ENCODE measurements around the gene ACBD6.

Gene ACBD6

GRCh38 chr1:180382326-180383115 lies 119.9 kb downstream of the ACBD6 start:
- no peak overlapping the region for H3K4me3 ChIP-seq (ENCODE audit: low read depth, low read length)
- no peak for TF ChIP-seq CTCF (IDR thresholded peaks at IDR 0.05; ENCODE audit: low read depth, low read length)

GRCh38 chr1:180381184-180381580 lies 121.2 kb downstream of the ACBD6 start:
- H3K4me3 ChIP-seq (ENCODE audit: low read depth, low read length): no peak overlapping the region
- TF ChIP-seq CTCF (IDR thresholded peaks at IDR 0.05; ENCODE audit: low read depth, low read length): no peak

- no peak overlapping the region for H3K4me3 ChIP-seq (ENCODE audit: low read depth, low read length)
- TF ChIP-seq CTCF (IDR thresholded peaks at IDR 0.05; ENCODE audit: low read depth, low read length): no peak
These were observed 121.9 kb downstream of the ACBD6 start for GRCh38 chr1:180380259-180381183.

GRCh38 chr1:180376800-180377199 lies 125.6 kb downstream of the ACBD6 start:
- no peak for TF ChIP-seq CTCF (IDR thresholded peaks at IDR 0.05; ENCODE audit: low read depth, low read length)
- H3K4me3 ChIP-seq (ENCODE audit: low read depth, low read length): no peak overlapping the region

- H3K4me3 ChIP-seq (ENCODE audit: low read depth, low read length): no peak overlapping the region
- TF ChIP-seq CTCF (IDR thresholded peaks at IDR 0.05; ENCODE audit: low read depth, low read length): no peak
These were observed 126.1 kb downstream of the ACBD6 start for GRCh38 chr1:180376253-180376652.

- TF ChIP-seq CTCF (IDR thresholded peaks at IDR 0.05; ENCODE audit: low read depth, low read length): no peak
- H3K4me3 ChIP-seq (ENCODE audit: low read depth, low read length): no peak overlapping the region
These were observed 129.6 kb downstream of the ACBD6 start for GRCh38 chr1:180372728-180373127.

- no peak for TF ChIP-seq CTCF (IDR thresholded peaks at IDR 0.05; ENCODE audit: low read depth, low read length)
- no peak overlapping the region for H3K4me3 ChIP-seq (ENCODE audit: low read depth, low read length)
These were observed 131.8 kb downstream of the ACBD6 start for GRCh38 chr1:180370597-180370996.
